ENCODE results near the gene KRT84.

GRCh38 chr12:52334185-52334584, 51.3 kb downstream of the KRT84 start:
- TF ChIP-seq POLR2AphosphoS5 (IDR thresholded peaks at IDR 0.05) = no peak
- no peak for TF ChIP-seq CTCF (IDR thresholded peaks at IDR 0.05)
- no peak for TF ChIP-seq POLR2A (IDR thresholded peaks at IDR 0.05)
- no peak for TF ChIP-seq EP300 (IDR thresholded peaks at IDR 0.05)

All from stomach (tissue), 4 donors.